Muscle of arm (tissue), 14 donors: ENCODE measurements around the gene FHOD3. TPM values are rescaled to one million over a fixed set of nuclear protein-coding genes. Genes with fewer than 3 reads are reported as not detected.
A peak's percentile ranks its signal among the peaks of the same experiment; 100 is the strongest.

Experiments
- DNase-seq: peaks from one replicate; pipeline ENCODE4 v3.0.0-alpha.2; 2013
- long read RNA-seq, 11 donors: transcript quantifications; one replicate each; lab custom pipeline, GENCODE V29; 2026
- polyA plus RNA-seq, 12 donors: library from polyadenylated mRNA; unstranded; fragments of 120-200 nt; gene quantifications; one replicate each; pipeline ENCODE4 v1.2.1, GENCODE V29; 2013; ENCODE audit not compliant: insufficient read length in 12 of 12

The FHOD3 gene
- 10 to 100 TPM in 11 of 12 donors, not detected in 1; 25.5 to 44.0 (median 34.7) TPM for polyA plus RNA-seq
- long read RNA-seq, donor 1, partial matches to known transcripts, result 6 of 8 reads
- long read RNA-seq, donor 1, other reads (novel, unspliced or antisense), result 0 of 8 reads
- long read RNA-seq, donor 2, result 0 reads
- long read RNA-seq, donor 3, partial matches to known transcripts, result 0 of 1 reads
- long read RNA-seq, donor 3, other reads (novel, unspliced or antisense), result 0 of 1 reads
- long read RNA-seq, donor 4, result 0 reads
- long read RNA-seq, donor 5, partial matches to known transcripts, result 5 of 40 reads
- long read RNA-seq, donor 5, other reads (novel, unspliced or antisense), result 34 of 40 reads
- long read RNA-seq, donor 6, full-length matches to known transcripts, result 2 of 12 reads
- long read RNA-seq, donor 6, partial matches to known transcripts, result 0 of 12 reads
- long read RNA-seq, donor 6, other reads (novel, unspliced or antisense), result 10 of 12 reads
- long read RNA-seq, donor 7, partial matches to known transcripts, result 0 of 1 reads
- long read RNA-seq, donor 7, other reads (novel, unspliced or antisense), result 0 of 1 reads
- long read RNA-seq, donor 8, result 0 reads
- long read RNA-seq, donor 9, partial matches to known transcripts, result 0 of 2 reads
- long read RNA-seq, donor 9, other reads (novel, unspliced or antisense), result 0 of 2 reads
- long read RNA-seq, donor 10, full-length matches to known transcripts, result 1 of 1 reads
- long read RNA-seq, donor 10, partial matches to known transcripts, result 0 of 1 reads
- long read RNA-seq, donor 10, other reads (novel, unspliced or antisense), result 0 of 1 reads
- long read RNA-seq, donor 11, partial matches to known transcripts, result 0 of 1 reads
- long read RNA-seq, donor 11, other reads (novel, unspliced or antisense), result 0 of 1 reads

DNA sequence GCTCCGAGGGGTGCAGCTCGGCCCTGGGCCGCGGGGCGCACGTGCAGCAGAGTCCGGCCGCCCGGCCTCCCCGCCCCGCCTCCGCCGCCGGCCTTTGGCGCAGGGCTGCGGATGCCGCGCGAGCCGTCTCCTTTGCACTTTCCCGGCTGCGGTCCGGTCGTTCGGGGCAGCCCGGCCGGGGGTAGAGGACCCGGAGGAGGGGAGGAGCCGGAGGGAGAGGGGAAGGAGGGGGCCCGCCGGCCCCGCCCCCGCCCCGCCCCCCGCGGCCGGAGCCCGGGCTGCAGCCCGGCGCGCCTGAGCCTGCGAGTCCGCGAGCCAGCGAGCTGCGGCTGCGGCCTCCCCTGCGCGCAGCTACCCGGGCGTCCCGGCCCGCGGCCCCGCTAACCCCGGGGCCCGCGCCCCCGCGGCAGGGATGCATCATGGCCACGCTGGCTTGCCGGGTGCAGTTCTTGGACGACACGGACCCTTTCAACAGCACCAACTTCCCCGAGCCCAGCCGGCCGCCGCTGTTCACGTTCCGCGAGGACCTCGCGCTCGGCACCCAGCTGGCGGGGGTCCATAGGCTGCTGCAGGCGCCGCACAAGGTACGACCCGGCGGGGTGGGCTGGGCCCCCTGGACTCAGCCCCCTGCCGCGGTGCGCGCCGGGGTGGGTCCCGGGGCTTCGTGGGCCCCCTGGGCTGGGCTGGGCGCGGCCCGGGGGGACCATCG lies at the start of gene FHOD3:
TSS of gene FHOD3 (plus strand) at position 297 of the 709 bp plus-strand sequence. CDS start at position 420, 123 bp downstream.
- DNase-seq, result peak; percentile 51

DNA sequence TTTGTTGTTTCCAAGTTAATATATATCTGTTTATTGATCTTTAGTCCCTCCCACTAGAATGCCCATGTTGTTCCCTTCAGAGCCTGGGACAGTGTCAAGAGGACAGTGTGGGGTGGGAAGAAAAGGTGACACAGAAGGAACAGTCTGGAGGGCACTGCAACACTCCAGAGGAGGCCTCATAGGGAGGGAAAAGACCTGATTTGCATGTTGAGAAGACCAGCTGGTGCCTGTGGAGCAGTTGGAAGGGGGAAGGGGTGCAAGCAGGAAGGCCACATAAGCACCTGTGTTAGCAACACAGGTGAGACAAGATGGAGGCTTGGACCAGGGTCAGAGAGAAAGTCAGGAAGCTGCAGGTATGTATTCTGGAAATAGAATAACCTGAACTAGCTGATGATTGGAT lies 48.1 kb upstream of the FHOD3 start:
- DNase-seq, result no peak

DNA sequence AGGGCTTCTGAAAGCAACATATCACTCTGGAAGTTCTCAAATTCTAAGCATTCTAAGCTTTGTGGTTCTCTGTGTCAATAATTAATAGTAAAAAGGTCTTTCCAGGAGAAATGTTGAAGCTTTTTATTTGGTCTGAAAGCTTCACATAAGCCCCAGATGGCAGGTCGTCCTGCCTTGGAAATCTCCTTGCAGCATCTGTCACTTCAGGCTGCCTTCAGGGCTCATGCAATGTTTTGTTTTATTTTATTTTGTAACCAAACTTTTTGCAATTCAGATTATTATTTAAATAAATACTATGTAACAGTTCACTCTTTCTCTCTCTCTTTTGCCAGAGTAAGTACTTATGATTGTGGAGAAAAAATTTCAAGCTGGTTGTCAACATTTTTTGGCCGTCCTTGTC lies 46.7 kb upstream of the FHOD3 start:
- DNase-seq, result no peak

DNA sequence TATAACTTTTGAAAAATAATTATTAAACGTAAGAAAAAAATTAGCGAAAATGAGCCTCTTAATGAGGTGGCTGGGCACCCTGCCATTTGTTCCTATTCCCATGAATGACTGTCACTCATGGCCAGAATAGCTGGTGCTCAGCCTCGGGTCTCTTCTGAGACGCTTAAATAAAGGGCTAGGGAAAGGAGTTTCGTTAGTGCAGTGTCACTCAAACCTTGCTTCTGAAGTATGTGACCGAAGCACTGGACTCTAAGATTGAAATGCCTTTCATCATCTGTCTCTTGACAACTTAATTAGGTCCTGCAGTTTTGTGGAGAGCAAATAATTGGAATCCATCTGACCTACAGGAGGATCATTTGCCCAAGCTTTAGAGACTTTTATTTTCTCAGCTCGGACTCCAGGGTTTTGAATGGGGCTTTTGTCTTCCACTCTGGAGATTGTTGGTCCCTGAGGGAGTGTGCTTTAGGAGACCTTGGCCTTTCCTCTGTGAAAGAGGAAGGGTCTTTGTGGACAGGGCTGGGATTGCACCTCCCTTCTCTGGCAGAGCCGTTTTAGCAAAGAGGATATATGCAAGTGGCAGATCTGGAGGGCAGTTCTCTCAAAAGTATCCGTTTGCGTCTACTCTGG lies 42.3 kb upstream of the FHOD3 start:
- no peak for DNase-seq

DNA sequence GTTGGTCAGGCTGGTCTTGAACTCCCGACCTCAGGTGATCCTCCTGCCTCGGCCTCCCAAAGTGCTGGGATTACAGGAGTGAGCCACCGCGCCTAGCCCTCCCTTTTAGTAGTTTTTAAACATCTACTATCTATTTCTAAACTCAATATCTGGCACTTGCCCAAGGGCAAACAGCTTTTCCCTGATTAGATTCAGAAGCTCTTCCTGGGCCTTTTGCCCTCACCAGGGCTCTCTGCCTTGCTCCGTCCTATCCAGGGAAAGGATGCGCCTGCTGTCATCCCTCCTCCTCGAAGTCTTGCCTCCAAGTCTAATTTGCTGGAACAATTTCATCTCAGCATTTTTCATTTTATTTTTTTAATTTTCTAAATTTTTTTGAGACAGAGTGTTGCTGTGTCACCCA lies 41.4 kb upstream of the FHOD3 start:
- DNase-seq, result no peak

DNA sequence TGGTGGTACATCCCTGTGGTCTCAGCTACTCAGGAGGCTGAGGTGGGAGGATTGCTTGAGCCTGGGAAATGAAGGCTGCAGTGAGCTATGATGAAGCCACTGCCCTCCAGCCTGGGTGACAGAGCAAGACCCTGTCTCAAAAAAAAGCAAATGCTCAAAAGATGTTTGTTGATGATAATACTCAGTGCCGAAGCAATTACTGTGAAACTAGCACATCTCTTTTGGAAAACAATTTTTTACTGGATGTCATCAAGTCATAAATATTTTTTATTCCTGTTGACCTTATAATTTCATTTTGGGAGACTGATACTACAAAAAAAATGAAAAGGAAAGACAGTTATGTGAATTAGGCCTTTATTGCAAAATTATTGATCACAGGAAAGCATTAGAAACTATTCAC lies 34.5 kb upstream of the FHOD3 start:
- DNase-seq, result no peak

DNA sequence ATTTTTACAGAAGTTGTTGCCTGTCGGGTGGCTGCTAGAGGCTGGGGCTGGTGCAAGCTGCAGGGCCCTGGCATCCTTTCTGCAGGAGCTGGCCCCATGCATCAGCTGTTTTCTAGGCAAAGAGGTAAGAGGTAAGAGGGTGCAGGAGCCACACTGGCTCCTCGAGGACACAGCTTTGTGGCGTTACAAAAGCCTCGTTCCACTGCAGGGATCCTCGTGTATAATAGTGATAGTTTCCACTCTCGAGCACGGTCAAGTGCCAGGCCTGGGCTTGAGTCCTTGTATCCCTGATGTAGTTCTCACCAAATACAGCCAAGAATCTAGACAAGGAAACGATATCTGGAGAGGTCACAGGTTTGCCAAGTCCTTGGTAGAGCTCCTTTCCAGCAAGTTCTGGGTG lies 33.2 kb upstream of the FHOD3 start:
- no peak for DNase-seq

DNA sequence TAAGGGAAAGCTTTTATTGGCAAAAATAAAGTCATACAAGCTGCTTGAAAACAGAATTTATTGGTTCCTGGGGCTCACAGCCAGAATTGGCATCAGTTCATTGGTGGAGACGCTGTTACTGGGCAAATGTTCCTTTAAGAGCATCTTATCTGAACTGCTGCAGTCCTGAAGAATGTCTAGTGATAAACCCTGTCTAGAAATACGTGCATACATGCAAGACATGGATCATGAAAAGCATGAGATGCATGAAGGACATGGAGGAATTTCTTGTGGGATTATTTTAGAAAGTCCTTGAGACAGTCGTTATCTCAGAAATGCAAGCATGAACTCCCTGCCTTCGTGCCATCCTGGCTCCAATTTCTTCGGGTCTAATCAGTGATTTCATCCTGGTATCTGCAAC lies 32.5 kb upstream of the FHOD3 start:
- DNase-seq, result no peak

DNA sequence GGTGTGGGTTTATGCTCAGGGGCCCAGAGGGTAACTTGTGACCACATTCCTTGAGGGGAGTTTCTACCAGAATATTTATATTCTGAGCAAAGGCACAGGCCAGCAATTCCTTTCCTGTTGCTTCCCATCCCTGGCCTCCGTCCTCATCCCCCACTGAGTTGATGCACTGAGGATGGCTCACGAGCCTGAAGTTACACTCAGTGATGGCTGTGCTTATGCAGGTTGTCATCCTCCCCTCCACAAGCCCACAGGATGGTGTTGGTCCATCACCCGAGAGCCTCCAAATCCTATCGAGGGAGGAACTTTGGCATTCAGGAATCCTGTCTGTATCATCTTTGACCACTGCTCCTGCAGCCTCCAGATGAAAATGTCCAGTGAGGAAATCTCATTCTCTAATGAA lies 28.4 kb upstream of the FHOD3 start:
- no peak for DNase-seq

DNA sequence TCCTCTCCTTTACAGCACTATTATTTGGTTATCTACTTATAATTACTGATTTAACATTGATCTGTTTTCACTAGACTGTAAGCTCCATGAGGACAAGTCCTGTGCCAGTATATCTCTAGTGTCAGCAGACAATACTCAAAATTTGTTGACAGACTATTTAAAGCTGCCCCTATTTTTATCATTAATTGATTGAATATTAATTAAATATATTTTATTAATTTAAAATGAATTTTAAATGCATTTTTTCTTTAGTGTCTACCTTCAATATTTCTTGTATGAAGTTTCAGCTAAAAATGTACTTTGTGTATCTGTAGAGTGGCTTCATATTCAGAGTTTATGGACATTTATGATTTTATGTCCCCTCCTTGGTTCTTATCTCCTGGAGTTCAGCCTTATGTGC lies 26.4 kb upstream of the FHOD3 start:
- no peak for DNase-seq

DNA sequence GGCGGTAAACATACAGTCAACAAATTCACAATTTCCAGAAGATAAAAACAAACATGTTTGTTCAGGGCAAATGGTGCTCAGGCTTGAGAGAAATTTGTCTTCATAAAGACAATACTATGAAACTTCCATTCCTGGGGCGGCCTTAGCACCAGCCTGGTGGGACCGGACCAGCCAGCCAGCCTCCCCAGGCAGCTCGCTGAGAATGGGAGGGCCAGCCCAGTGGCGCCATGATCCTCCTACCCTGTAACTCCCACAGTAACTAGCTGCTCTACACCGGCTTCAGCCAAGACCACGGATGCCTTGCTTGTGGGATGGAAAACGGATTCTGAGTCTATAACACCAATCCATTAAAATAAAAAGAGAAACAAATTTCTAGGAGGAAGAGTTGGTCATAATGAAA lies 24.2 kb upstream of the FHOD3 start:
- DNase-seq, result no peak

DNA sequence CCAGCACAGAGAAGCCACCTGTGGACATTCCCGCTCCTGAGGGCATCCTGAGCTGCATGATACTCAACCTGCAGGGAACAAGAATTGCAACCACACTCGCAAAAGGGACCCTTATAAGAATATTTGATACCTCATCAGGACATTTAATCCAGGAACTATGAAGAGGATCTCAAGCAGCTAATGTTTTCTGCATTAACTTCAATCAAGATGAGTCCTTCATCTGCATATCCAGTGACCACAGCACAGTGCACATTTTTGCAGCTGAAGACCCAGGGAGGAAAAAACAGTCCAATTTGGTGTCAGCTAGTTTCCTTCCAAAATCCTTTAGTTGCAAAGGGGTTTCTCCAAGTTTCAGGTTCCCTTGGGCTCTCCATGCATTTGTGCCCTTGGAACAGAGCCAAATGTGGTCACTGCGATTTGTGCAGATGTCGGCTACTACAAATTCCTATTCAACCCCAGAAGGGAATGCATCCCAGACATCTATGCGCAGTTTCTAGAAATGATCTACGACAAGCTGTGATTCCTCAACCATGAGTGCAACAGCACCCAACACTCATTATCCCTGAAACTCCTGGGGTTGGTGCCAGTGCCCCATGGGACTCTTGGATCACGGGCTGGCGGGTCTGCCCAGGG lies 23.3 kb upstream of the FHOD3 start:
- no peak for DNase-seq

DNA sequence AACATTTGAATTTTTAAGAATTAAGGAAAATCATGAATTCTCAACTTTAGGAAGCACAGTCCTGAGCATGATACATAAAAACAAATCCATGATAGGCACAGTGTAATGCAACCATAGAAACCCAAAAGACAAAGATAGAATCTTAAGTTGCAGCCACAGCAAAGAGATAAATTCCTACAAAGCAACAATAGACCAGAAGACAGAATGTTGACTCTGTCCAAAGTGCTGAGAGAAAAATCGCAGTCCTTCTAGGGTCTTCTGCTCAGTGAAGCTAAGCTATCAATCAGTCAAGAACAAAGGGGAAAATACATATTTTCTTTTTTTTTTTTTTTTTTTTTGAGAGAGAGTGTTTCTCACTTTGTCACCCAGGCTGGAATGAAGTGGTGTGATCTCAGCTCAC lies 22.0 kb upstream of the FHOD3 start:
- no peak for DNase-seq

DNA sequence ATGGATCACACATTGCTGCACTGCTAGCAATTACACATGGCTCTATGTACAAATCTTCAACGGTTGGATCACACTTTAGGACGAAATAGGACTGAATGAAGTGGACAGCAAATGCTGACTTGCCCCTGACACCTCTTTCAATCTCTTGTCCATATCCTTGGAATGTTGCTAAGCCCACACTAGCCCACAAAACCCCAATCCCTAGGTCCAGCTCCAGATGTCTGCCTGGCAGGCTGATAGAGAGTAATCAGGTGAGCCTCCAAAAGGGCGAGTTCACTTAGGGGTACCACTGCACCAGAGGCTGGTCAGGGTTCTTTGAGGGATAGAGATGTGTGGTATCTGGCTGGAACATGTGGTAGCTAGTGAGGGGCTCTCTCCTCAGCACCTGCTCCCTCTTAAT lies 18.5 kb upstream of the FHOD3 start:
- DNase-seq, result no peak

DNA sequence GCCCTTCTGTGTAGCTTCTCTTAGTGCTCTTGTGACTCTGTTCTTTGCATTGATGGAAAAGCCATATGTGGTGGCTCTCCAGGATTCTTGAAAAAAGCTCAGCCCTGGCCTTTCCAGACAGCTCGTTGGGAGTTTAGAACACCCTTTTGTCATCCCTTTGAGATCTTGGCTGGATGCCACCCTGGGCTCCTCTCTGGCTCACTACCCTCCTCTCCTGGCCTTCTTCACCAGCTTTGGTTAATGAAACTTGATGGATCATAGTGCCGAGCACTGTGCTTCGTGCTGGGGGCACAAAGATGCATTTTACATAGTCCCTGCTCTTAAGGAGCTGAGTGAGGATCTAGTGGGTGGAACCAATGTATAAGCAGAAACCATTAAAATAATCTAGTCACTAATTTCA lies 15.6 kb upstream of the FHOD3 start:
- no peak for DNase-seq

DNA sequence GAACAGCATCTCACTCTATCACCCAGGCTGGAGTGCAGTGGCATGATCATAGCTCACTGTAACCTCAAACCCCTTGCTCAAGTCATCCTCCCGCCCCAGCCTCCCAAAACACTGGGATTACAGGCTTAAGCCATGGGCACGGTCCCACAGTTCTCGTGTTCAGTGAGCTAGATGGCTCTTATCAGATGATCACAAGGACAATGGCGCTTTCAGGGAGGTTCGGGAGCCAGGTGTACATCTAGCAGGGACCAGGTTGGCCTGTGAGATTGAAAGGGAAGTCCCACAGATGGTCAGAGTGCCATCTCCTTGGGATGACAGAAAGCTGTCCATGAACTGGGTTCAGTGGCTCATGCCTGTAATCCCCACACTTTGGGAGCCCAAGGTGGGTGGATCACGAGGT lies 14.1 kb upstream of the FHOD3 start:
- no peak for DNase-seq

DNA sequence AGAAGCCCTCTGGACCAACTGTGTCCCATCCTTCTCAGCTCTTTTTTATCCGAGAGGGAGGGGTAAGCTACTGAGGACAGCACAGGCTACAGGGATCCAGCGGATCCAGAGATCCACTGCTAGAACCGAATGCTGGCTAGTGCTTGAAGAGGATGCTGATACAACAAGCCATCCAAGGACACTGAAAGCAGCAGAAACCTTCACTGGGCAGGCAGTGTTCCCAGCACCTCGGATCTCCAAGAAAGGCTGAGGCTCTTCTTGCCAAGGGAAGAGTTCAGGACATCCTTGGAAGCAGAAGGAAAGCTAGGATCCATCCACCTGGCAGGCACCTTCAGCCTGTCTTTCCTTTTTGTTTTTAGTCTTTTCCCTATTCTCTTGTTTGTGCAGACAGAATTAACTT lies 13.2 kb upstream of the FHOD3 start:
- no peak for DNase-seq

DNA sequence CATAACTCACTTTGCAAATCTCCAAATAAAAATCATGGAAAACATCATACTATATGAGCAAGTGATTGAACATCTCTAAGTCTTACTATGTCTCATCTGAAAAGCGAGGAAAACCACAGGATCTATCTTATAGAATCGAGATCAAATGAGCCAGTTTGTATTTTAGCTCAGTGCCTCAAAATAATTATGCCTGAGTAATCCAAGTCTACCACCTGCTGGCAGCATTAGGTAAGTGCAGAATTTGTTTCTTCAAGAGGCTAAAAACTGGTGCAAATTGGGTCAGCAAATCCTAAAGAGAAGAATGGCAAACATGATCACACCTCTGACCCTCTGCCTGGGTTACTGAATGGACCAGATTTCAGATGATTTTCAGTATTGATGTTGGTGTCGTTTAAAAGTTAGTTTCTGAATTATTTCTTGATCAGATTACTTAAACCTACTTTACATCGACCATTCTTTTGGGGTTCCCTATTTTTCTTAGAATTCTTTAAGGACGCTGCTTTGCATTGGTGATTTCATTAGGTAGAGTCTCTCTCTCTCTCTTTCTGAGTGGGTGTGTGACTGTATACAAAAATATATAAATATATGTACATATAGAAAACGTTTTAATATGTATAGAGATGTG lies 12.7 kb upstream of the FHOD3 start:
- peak; percentile 57 for DNase-seq

DNA sequence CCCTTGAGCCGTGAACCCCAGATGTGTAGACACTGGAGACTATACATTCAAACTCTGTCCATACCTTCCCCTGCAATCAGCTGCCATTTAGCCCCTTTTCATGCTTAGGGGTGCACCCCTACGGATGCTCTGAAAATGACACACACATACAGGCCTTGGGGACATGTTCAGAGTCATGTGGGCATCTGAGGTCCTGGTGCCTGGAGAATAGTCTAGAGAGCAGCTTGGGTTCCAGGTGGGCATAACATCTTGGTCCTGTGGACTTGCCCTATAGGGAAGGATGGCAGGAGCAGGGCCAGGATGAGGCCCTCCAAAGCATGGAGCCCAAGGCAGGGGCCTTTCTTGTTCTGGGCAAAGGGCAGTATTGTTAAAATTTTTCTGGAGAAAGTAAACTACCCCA lies 9.9 kb upstream of the FHOD3 start:
- no peak for DNase-seq

DNA sequence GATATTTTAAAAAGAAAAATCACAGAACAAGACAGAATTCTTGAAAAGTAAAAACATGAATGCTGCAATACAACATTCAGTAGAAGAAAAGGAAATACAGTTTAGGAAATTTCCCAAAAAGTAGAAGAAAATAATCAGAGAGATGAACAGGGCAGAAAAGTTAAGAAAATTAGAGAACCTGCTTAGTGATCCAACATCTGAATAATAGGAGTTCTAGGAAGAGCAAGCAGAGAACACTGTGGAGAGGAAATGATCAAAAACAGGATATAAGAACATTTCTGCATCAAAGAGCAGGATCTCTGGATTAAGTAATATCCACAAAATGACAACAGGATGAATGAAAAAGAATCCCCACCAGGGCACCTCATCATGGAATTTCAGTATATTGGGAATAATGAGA lies 8.8 kb upstream of the FHOD3 start:
- DNase-seq, result no peak

DNA sequence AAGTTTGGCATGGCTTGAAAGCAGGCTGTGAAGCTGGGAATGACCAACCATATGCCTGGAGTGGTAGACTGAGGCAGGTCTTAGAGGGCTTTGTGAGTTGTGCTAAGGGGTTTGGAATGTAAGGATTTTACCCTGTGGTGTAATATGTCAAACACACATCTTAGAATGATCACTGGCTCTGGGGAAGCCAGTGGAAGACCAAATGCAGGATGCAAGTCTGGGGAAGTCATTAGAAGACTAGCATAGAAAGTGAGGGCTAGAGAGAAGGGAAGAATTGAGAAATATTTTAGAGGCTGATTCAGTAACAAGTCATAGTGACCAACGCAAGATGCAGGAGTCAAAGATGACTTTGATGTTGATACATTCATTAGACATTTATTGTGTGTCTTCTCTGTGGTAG lies 3.5 kb upstream of the FHOD3 start:
- no peak for DNase-seq
